WTC11 (cell line): Measurements from ENCODE around the gene ATG2B. TPM values are rescaled to one million over a fixed set of nuclear protein-coding genes. Genes with fewer than 3 reads are reported as not detected.

Experiments
- ATAC-seq: fragments of 200-7000 bp; cut with Tn5 transposase; 2 replicates; pipeline ENCODE4 v1.10.0; 2021; ENCODE audit warnings: mild to moderate bottlenecking, moderate library complexity
- CTCF ChIA-PET: fragments of 300-600 bp; sonication (Branson Sonifier 250); formaldehyde crosslinking; loops from one replicate; lab custom pipeline; 2021; ENCODE audit warnings: antibody characterized with exemption; lab: Charles Lee
- POLR2A ChIA-PET: fragments of 350-600 bp; sonication (Branson Sonifier 250); formaldehyde crosslinking; loops from one replicate; lab custom pipeline; 2021; ENCODE audit warnings: antibody characterized with exemption; lab: Charles Lee
- DNase-seq: peaks from one replicate; pipeline ENCODE4 v3.0.0; 2021; ENCODE audit warnings: low spot score
- H3K27ac Mint-ChIP-seq: 2 replicates; pipeline ENCODE4 v1.8.0; 2021; ENCODE audit warnings: mixed read lengths
- H3K27me3 Mint-ChIP-seq: 2 replicates; pipeline ENCODE4 v1.8.0; 2021; ENCODE audit warnings: low read depth, mild to moderate bottlenecking, moderate library complexity, mixed read lengths
- H3K36me3 Mint-ChIP-seq: 2 replicates; pipeline ENCODE4 v1.8.0; 2021; ENCODE audit warnings: mixed read lengths
- H3K4me1 Mint-ChIP-seq: 2 replicates; pipeline ENCODE4 v1.8.0; 2022; ENCODE audit warnings: mixed read lengths
- H3K4me3 Mint-ChIP-seq: 2 replicates; pipeline ENCODE4 v1.8.0; 2021; ENCODE audit warnings: mild to moderate bottlenecking, moderate library complexity, mixed read lengths
- H3K9me3 Mint-ChIP-seq: 2 replicates; pipeline ENCODE4 v1.8.0; 2021; ENCODE audit warnings: mixed read lengths
- ATF1 ChIP-seq: sonication (generic); formaldehyde crosslinking; IDR thresholded peaks from 2 replicates; pipeline ENCODE4 v1.8.1; 2023; ENCODE audit warnings: mild to moderate bottlenecking, moderate library complexity, missing genetic modification reagents
- ELF4 ChIP-seq: sonication (generic); formaldehyde crosslinking; IDR thresholded peaks from 2 replicates; pipeline ENCODE4 v1.8.1; 2022; ENCODE audit warnings: low read depth, mild to moderate bottlenecking, moderate library complexity, missing genetic modification reagents
- ERG ChIP-seq: fragments of 250-450 bp; sonication (Bioruptor Pico); IDR thresholded peaks from 2 replicates; pipeline ENCODE4 v1.8.0; 2021; ENCODE audit warnings: mild to moderate bottlenecking
- ETV6 ChIP-seq: sonication (generic); formaldehyde crosslinking; IDR thresholded peaks from 2 replicates; pipeline ENCODE4 v1.8.1; 2022; ENCODE audit warnings: mild to moderate bottlenecking, missing genetic modification reagents
- HMGXB4 ChIP-seq: sonication (generic); formaldehyde crosslinking; IDR thresholded peaks from 2 replicates; pipeline ENCODE4 v1.8.1; 2023; ENCODE audit warnings: mild to moderate bottlenecking, moderate library complexity, missing genetic modification reagents
- MXD4 ChIP-seq: fragments of 250-450 bp; sonication (Bioruptor Pico); IDR thresholded peaks from 2 replicates; pipeline ENCODE4 v1.8.0; 2021; ENCODE audit warnings: mild to moderate bottlenecking, moderate library complexity, borderline replicate concordance
- NR1H2 ChIP-seq: sonication (generic); formaldehyde crosslinking; IDR thresholded peaks from 2 replicates; pipeline ENCODE4 v1.9.0; 2021; ENCODE audit warnings: mild to moderate bottlenecking, moderate library complexity, missing genetic modification reagents
- RORB ChIP-seq: fragments of 250-450 bp; sonication (Bioruptor Pico); IDR thresholded peaks from 2 replicates; pipeline ENCODE4 v1.9.0; 2021; ENCODE audit warnings: mild to moderate bottlenecking
- SP1 ChIP-seq: sonication (generic); formaldehyde crosslinking; conservative IDR thresholded peaks from 2 replicates; pipeline ENCODE4 v1.8.1; 2022; ENCODE audit warnings: missing genetic modification reagents
- TCF7 ChIP-seq: sonication (generic); formaldehyde crosslinking; IDR thresholded peaks from 2 replicates; pipeline ENCODE4 v1.8.0; 2022; ENCODE audit warnings: mild to moderate bottlenecking, low read depth, missing genetic modification reagents, moderate library complexity
- TP53 ChIP-seq: sonication (generic); formaldehyde crosslinking; IDR thresholded peaks from 2 replicates; pipeline ENCODE4 v1.8.1; 2023; ENCODE audit warnings: mild to moderate bottlenecking, missing genetic modification reagents
- ZNF423 ChIP-seq: fragments of 250-450 bp; sonication (Bioruptor Pico); IDR thresholded peaks from 2 replicates; pipeline ENCODE4 v2.1.2; 2022; ENCODE audit warnings: mild to moderate bottlenecking, moderate library complexity
- ZNF532 ChIP-seq: fragments of 250-450 bp; sonication (Bioruptor Pico); IDR thresholded peaks from 2 replicates; pipeline ENCODE4 v1.9.0; 2021; ENCODE audit warnings: mild to moderate bottlenecking, borderline replicate concordance
- total RNA-seq: library from RNA; stranded (reverse); gene quantifications from 3 replicates; pipeline ENCODE4 v1.2.3, GENCODE V29; 2021
- TF ChIP-seq, protein P1 (sequence below): sonication (generic); formaldehyde crosslinking; IDR thresholded peaks from 2 replicates; pipeline ENCODE4 v1.8.0; 2022; ENCODE audit warnings: missing genetic modification reagents
- TF ChIP-seq, protein P2 (sequence below): fragments of 250-450 bp; sonication (Bioruptor Pico); IDR thresholded peaks from 2 replicates; pipeline ENCODE4 v2.1.2; 2022; ENCODE audit warnings: mild to moderate bottlenecking, moderate library complexity
- TF ChIP-seq, protein P3 (sequence below): sonication (generic); formaldehyde crosslinking; IDR thresholded peaks from 2 replicates; pipeline ENCODE4 v1.8.0; 2022; ENCODE audit warnings: mild to moderate bottlenecking, missing genetic modification reagents
- TF ChIP-seq, protein P4 (sequence below): fragments of 250-450 bp; sonication (Bioruptor Pico); IDR thresholded peaks from 2 replicates; pipeline ENCODE4 v1.9.0; 2021; ENCODE audit warnings: moderate library complexity, mild to moderate bottlenecking, inconsistent platforms, borderline replicate concordance
- TF ChIP-seq, protein P5 (sequence below): sonication (generic); formaldehyde crosslinking; IDR thresholded peaks from 2 replicates; pipeline ENCODE4 v1.8.1; 2023; ENCODE audit warnings: mild to moderate bottlenecking, missing genetic modification reagents

Gene ATG2B
- total RNA-seq, 1 experiment from 2014 or later, result 10.3 TPM

GRCh38 chr14:96368534-96368933 lies 5.4 kb upstream of the ATG2B start (continued):
- TF ChIP-seq, protein P1, sequence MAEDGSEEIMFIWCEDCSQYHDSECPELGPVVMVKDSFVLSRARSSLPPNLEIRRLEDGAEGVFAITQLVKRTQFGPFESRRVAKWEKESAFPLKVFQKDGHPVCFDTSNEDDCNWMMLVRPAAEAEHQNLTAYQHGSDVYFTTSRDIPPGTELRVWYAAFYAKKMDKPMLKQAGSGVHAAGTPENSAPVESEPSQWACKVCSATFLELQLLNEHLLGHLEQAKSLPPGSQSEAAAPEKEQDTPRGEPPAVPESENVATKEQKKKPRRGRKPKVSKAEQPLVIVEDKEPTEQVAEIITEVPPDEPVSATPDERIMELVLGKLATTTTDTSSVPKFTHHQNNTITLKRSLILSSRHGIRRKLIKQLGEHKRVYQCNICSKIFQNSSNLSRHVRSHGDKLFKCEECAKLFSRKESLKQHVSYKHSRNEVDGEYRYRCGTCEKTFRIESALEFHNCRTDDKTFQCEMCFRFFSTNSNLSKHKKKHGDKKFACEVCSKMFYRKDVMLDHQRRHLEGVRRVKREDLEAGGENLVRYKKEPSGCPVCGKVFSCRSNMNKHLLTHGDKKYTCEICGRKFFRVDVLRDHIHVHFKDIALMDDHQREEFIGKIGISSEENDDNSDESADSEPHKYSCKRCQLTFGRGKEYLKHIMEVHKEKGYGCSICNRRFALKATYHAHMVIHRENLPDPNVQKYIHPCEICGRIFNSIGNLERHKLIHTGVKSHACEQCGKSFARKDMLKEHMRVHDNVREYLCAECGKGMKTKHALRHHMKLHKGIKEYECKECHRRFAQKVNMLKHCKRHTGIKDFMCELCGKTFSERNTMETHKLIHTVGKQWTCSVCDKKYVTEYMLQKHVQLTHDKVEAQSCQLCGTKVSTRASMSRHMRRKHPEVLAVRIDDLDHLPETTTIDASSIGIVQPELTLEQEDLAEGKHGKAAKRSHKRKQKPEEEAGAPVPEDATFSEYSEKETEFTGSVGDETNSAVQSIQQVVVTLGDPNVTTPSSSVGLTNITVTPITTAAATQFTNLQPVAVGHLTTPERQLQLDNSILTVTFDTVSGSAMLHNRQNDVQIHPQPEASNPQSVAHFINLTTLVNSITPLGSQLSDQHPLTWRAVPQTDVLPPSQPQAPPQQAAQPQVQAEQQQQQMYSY (CRISPR knock-in tag), result no peak
- TF ChIP-seq, protein P2, sequence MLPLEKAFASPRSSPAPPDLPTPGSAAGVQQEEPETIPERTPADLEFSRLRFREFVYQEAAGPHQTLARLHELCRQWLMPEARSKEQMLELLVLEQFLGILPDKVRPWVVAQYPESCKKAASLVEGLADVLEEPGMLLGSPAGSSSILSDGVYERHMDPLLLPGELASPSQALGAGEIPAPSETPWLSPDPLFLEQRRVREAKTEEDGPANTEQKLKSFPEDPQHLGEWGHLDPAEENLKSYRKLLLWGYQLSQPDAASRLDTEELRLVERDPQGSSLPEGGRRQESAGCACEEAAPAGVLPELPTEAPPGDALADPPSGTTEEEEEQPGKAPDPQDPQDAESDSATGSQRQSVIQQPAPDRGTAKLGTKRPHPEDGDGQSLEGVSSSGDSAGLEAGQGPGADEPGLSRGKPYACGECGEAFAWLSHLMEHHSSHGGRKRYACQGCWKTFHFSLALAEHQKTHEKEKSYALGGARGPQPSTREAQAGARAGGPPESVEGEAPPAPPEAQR (CRISPR knock-in tag), result no peak
- TF ChIP-seq ETV6 (CRISPR knock-in tag) (no peak), RORB (CRISPR knock-in tag) (no peak), TP53 (no peak), ERG (no peak), ZNF532 (CRISPR knock-in tag) (no peak), ZNF423 (CRISPR knock-in tag) (no peak), NR1H2 (CRISPR knock-in tag) (no peak), ELF4 (CRISPR knock-in tag) (no peak), HMGXB4 (CRISPR knock-in tag) (no peak)
- TF ChIP-seq, all 79 proteins: peak for 0

GRCh38 chr14:96364962-96365361 lies 1.8 kb upstream of the ATG2B start:
- CTCF ChIA-PET, result no interaction called here
- peaks cover 9% of the 10 kb centered on the region for H3K9me3 Mint-ChIP-seq
- H3K27ac Mint-ChIP-seq, result no peak overlapping the region
- peaks cover 15% of the 10 kb centered on the region for H3K36me3 Mint-ChIP-seq
- H3K27me3 Mint-ChIP-seq, result no peaks in the 10 kb centered on the region
- peaks cover 44% of the 10 kb centered on the region for H3K4me1 Mint-ChIP-seq
- POLR2A ChIA-PET, result no interaction called here
- no peak for TF ChIP-seq SP1 (CRISPR knock-in tag)
- TF ChIP-seq ATF1 (CRISPR knock-in tag), result no peak
- TF ChIP-seq, protein P3, sequence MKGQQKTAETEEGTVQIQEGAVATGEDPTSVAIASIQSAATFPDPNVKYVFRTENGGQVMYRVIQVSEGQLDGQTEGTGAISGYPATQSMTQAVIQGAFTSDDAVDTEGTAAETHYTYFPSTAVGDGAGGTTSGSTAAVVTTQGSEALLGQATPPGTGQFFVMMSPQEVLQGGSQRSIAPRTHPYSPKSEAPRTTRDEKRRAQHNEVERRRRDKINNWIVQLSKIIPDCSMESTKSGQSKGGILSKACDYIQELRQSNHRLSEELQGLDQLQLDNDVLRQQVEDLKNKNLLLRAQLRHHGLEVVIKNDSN (CRISPR knock-in tag), result no peak
- TF ChIP-seq, protein P4, sequence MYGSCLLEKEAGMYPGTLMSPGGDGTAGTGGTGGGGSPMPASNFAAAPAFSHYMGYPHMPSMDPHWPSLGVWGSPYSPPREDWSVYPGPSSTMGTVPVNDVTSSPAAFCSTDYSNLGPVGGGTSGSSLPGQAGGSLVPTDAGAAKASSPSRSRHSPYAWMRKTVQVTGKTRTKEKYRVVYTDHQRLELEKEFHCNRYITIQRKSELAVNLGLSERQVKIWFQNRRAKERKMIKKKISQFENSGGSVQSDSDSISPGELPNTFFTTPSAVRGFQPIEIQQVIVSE (CRISPR knock-in tag), result no peak
- no peak for TF ChIP-seq MXD4 (CRISPR knock-in tag)
- no peak for TF ChIP-seq TCF7
- TF ChIP-seq, protein P5, sequence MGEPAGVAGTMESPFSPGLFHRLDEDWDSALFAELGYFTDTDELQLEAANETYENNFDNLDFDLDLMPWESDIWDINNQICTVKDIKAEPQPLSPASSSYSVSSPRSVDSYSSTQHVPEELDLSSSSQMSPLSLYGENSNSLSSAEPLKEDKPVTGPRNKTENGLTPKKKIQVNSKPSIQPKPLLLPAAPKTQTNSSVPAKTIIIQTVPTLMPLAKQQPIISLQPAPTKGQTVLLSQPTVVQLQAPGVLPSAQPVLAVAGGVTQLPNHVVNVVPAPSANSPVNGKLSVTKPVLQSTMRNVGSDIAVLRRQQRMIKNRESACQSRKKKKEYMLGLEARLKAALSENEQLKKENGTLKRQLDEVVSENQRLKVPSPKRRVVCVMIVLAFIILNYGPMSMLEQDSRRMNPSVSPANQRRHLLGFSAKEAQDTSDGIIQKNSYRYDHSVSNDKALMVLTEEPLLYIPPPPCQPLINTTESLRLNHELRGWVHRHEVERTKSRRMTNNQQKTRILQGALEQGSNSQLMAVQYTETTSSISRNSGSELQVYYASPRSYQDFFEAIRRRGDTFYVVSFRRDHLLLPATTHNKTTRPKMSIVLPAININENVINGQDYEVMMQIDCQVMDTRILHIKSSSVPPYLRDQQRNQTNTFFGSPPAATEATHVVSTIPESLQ (CRISPR knock-in tag), result no peak
- TF ChIP-seq, all 79 proteins: peak for 0
- H3K4me3 Mint-ChIP-seq, result peak overlapping the region; percentile 87
- ATAC-seq (no peak), DNase-seq (no peak)
